Testis (tissue), 3 donors: ENCODE data around the gene SORCS3. TPM values are rescaled to one million over a fixed set of nuclear protein-coding genes. Genes with fewer than 3 reads are reported as not detected.

Experiments
- DNase-seq: peaks from one replicate; pipeline ENCODE4 v3.0.0-alpha.2; 2019
- H3K27ac ChIP-seq, 2 donors: fragments of 200-600 bp; sonication (generic); one replicate each; pipeline ENCODE4 v1.5.1; 2019
- H3K27me3 ChIP-seq: fragments of 200-600 bp; sonication (generic); one replicate; pipeline ENCODE4 v1.5.1; 2019
- H3K36me3 ChIP-seq: fragments of 200-600 bp; sonication (generic); one replicate; pipeline ENCODE4 v1.5.1; 2017; ENCODE audit warnings: low read depth; ENCODE audit errors: missing control alignments
- H3K4me1 ChIP-seq: fragments of 200-600 bp; sonication (generic); one replicate; pipeline ENCODE4 v1.5.1; 2019
- H3K4me3 ChIP-seq, 2 donors: fragments of 200-600 bp; sonication (generic); one replicate each; pipeline ENCODE4 v1.5.1; 2017 to 2019
- H3K9me3 ChIP-seq: fragments of 200-600 bp; sonication (generic); one replicate; pipeline ENCODE4 v1.5.1; 2017
- CTCF ChIP-seq, 3 experiments: fragments of 450-650 bp in 2 of 3; fragments of 200-600 bp in 1 of 3; sonication (generic) in 1 of 3; IDR thresholded peaks; one replicate each; pipeline ENCODE4 v1.5.1; 2016 to 2019; ENCODE audit warnings: antibody characterized with exemption in 3 of 3, mild to moderate bottlenecking in 2 of 3, moderate library complexity in 1 of 3
- POLR2A ChIP-seq: fragments of 450-650 bp; IDR thresholded peaks from one replicate; pipeline ENCODE4 v1.6.1; 2017; ENCODE audit warnings: antibody characterized with exemption, mild to moderate bottlenecking, moderate library complexity
- WGBS, 2 donors: methylation state at CpG; one replicate each; pipeline ENCODE4 v1.1.5; 2018; 5-methylcytosine and 5-hydroxymethylcytosine counted together
- intact Hi-C: fragments of 100-400 bp; cut with DNase I; formaldehyde crosslinking; loops from one replicate; pipeline ENCODE4 v1.15.1; 2023; ENCODE audit warnings: low total_unique reads
- polyA plus RNA-seq: library from polyadenylated mRNA; stranded (reverse); fragments of 350-450 nt; fragmentation: Illumina TruSeq; extraction: RNeasy Lipid Tissue Mini Kit (QIAGEN cat#74804); gene quantifications from one replicate; pipeline ENCODE4 v1.2.3, GENCODE V29; 2014; ENCODE audit warnings: low read depth, low replicate concordance; ENCODE audit not compliant: insufficient read depth
- total RNA-seq, 2 donors: library from RNA; depleted of rRNA; stranded (reverse); fragments of >200 nt; gene quantifications; one replicate each; pipeline ENCODE4 v1.2.3, GENCODE V29; 2016

The SORCS3 gene
- total and polyA plus RNA-seq, 3 donors from 2014 or later, result 1.3 to 2.2 (median 1.7) TPM

GRCh38 chr10:104663076-104663475 is 22.0 kb downstream of the SORCS3 start:
- no peak overlapping the region for H3K27ac ChIP-seq
- WGBS, 2 donors, result 88% methylated on average over 5 of the region's 5 CpGs
- no peaks in the 10 kb centered on the region for H3K9me3 ChIP-seq
- no peaks in the 10 kb centered on the region for H3K36me3 ChIP-seq
- no peaks in the 10 kb centered on the region for H3K27me3 ChIP-seq
- no peak for DNase-seq
- no peak overlapping the region for H3K4me3 ChIP-seq
- intact Hi-C loops, result no loop called here
- H3K4me1 ChIP-seq, result no peaks in the 10 kb centered on the region
- TF ChIP-seq POLR2A, result no peak
- no peak for TF ChIP-seq CTCF (IDR thresholded peaks at IDR 0.05)

- 89 to 90% methylated on average over 3 of the region's 3 CpGs for WGBS, 2 donors
- no peak for DNase-seq
- TF ChIP-seq CTCF (IDR thresholded peaks at IDR 0.05) (no peak), POLR2A (no peak)
- Histone ChIP-seq H3K4me3 (no peak overlapping the region), H3K27me3 (no peaks in the 10 kb centered on the region), H3K4me1 (no peaks in the 10 kb centered on the region), H3K9me3 (no peaks in the 10 kb centered on the region), H3K36me3 (no peaks in the 10 kb centered on the region), H3K27ac (no peak overlapping the region)
- intact Hi-C loops, result no loop called here
Observed at GRCh38 chr10:104663563-104663962, 22.5 kb downstream of the SORCS3 start.

- 86 to 87% methylated on average over 5 of the region's 5 CpGs for WGBS, 2 donors
- Histone ChIP-seq H3K9me3 (no peaks in the 10 kb centered on the region), H3K36me3 (no peaks in the 10 kb centered on the region), H3K27me3 (no peaks in the 10 kb centered on the region), H3K27ac (no peak overlapping the region), H3K4me3 (no peak overlapping the region), H3K4me1 (no peaks in the 10 kb centered on the region)
- DNase-seq, result no peak
- intact Hi-C loops, result no loop called here
- TF ChIP-seq CTCF (IDR thresholded peaks at IDR 0.05) (no peak), POLR2A (no peak)
Observed at GRCh38 chr10:104664205-104664604, 23.1 kb downstream of the SORCS3 start.

GRCh38 chr10:104665174-104665573 is 24.1 kb downstream of the SORCS3 start:
- no peaks in the 10 kb centered on the region for H3K36me3 ChIP-seq
- no peaks in the 10 kb centered on the region for H3K9me3 ChIP-seq
- intact Hi-C loops, result no loop called here
- no peak overlapping the region for H3K4me3 ChIP-seq
- H3K4me1 ChIP-seq, result no peaks in the 10 kb centered on the region
- 87 to 89% methylated on average over 3 to 4 of the region's 4 CpGs for WGBS, 2 donors
- no peak for DNase-seq
- H3K27ac ChIP-seq, result no peak overlapping the region
- TF ChIP-seq POLR2A (no peak), CTCF (IDR thresholded peaks at IDR 0.05) (no peak)
- H3K27me3 ChIP-seq, result no peaks in the 10 kb centered on the region

GRCh38 chr10:104666106-104666505 is 25.0 kb downstream of the SORCS3 start:
- 55 to 61% methylated on average over 5 of the region's 5 CpGs for WGBS, 2 donors
- Histone ChIP-seq H3K27me3 (no peaks in the 10 kb centered on the region), H3K36me3 (no peaks in the 10 kb centered on the region), H3K4me3 (no peak overlapping the region), H3K4me1 (no peaks in the 10 kb centered on the region), H3K9me3 (no peaks in the 10 kb centered on the region), H3K27ac (no peak overlapping the region)
- no peak for DNase-seq
- intact Hi-C loops, result no loop called here
- TF ChIP-seq CTCF (IDR thresholded peaks at IDR 0.05), result no peak
- no peak for TF ChIP-seq POLR2A
